HPDE6-E6E7 (cell line): ENCODE measurements around the gene SLC1A2.
A peak's percentile ranks its signal among the peaks of the same experiment; 100 is the strongest.

Experiments used
- DNase-seq: peaks from one replicate; pipeline ENCODE4 v3.0.0; 2011; ENCODE audit warnings: missing footprints; ENCODE audit errors: extremely low spot score

Gene SLC1A2

DNA sequence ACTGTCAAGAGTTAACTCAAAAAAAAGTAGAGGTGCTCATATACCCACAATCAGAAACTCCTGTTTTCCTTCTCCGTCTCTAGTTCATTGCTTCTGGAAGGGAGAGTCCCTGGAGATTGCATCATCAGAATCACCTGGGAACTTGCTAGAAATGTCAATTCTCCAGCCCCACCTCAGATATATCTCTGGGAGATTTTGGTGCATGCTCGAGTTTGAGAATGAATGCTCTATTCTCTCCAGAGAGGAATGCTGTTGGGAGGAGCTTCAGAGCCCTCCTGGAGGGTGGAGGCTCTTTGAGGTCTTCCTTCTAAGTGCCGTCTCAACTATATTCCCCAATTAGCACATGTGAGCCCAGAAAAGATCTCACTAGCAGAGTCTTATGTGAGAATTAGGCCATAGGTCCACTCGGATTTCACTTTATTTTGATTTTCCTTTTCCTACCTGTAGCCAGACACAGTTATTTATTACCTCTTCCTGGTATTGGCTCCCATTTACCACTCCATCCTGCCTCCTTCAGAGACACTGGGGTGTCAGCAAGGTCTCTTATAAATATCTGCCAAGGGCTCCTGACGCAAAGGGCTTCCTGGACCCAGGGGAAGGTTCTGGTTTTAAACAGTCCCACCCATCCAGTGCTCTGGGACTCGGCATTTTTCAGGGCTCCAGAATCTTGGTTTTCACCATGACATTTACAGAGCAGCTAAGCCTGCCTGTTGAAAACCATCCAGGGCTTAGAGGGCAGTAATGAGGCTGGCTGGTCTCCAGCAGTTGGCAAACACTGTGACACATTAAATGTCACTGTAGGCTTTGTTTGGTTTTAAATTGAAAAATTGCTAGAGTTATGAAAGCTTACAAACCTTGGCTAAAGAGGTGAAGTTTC lies 144.2 kb downstream of the SLC1A2 start:
- DNase-seq, result no peak

DNA sequence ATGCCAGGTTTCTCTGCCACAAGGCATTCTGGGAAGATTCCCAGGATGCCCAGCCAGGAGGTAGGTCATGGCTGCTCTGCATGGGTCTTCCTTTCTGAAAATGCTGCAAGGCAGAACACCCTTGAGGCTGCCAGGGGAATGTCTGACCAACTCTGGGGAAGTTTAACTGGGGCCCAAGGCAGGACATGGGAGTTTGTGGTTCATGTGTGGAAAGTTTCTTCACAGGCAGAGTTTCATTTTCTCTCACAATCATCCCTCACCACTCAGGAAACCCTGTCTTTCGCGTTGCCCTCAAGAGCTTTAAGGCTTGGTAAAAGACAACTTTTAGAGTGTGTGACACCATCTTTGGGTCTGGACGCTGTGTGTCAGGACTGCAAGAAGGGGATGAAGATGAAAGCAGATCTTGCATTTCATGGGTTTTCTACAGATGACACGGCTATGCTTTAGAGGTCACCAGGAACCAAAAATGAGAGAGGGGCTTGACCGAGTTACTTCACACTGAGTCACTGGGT lies 146.9 kb downstream of the SLC1A2 start:
- DNase-seq, result no peak

DNA sequence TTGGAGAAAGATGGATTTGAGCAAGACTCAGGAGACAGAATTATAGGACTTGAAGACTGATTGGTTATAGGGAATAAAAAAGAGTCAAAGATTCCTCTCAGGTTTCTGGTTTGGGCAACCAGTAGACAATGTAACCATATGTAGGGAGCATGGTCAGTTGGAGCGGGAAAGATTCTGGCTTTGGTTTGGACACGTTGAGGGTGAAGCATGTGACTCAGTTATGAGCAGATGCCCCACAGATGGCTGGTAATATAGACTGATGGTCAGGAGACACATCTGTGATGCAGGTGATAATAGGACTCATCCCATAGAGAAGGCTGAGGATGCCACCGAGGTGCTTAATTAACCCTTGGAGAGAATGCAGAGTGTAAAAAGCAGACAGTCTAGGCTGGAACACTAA lies 148.3 kb downstream of the SLC1A2 start:
- DNase-seq, result no peak

DNA sequence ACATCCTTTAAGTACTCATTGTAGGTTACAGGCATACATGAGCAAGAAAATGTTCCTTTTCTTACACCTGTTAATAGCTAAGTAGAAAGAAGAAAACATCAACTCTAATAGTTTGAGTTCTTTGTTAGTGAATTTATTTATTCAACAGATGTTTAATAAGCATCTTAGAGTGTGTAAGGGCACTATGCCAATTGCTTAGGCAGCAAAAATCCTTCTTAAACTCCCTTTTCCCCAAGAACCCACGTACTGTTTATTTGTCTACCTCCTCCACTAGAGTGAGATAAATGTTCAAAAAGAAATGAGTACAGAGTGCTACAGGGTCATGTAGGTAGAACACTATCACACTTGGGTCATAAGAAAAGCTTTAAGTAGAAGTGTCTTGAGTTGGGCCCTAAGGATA lies 149.0 kb downstream of the SLC1A2 start:
- DNase-seq, result no peak

DNA sequence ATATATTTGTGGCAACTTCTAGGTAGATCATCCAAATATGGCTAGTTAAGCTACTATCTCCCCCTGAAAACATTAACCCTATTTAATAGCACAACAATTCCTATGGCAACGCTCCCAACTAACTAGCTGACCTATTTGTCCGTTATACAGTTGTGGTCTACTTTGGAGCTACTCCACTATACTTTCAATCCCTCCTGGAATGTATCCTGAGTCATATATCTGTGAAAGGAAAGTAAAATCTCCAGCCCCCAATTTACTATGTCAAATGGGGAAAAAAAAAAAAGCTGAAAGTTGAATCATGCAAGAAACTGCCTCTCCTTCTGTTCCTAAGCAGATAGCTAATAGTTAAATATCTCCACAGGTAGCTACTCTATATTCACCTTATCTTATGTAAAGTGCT lies 151.9 kb downstream of the SLC1A2 start:
- no peak for DNase-seq

DNA sequence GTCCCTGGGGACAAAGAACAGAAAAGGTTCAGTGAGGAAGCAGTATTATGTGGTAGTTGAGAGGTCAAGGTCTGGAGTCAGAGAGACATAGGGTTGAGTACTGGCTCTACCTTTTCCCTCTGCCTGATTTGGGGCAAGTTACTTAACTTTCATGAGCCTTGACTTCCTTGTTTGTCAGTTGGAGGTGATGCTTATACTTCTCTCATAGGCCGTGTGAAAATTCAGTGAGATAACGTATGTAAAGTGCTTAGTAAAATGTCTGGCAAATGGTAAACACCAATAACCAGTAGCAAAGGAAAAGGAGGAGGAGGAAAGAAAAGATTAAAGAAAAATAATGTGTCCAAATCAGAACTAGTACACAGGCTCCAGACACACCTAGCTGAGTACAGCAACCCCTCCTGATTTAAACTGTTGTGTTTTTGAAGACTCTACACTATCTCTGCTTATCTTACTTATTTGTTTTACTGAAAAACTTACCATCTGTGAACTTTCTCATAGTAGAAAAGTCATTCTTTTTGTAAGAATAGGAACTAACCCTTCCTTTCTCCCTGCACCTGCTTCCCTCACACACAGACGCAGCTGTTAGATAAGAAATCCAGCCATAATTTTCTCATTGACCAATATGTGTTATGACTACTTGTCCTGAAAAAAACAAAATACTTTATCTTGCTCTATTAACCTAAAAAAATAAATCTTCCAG lies 153.5 kb downstream of the SLC1A2 start:
- DNase-seq, result no peak

DNA sequence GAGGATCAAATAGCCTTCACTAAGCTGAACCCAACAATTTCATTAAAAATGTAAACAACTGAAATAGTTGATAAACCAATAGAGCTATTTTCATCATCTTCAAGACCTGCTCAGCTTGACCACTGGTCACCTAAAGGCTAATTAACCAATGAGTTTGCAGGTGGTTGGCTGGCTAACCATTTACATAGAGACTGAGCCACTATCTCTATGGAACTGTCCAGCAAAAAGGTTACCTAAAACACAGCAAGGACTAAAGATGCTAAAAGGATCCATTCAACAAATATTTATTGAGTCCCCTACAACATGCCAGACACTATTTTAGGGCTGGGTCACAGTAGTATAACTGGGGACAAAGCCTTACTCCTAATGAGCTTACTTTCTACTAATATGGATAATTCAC lies 156.6 kb downstream of the SLC1A2 start:
- no peak for DNase-seq

DNA sequence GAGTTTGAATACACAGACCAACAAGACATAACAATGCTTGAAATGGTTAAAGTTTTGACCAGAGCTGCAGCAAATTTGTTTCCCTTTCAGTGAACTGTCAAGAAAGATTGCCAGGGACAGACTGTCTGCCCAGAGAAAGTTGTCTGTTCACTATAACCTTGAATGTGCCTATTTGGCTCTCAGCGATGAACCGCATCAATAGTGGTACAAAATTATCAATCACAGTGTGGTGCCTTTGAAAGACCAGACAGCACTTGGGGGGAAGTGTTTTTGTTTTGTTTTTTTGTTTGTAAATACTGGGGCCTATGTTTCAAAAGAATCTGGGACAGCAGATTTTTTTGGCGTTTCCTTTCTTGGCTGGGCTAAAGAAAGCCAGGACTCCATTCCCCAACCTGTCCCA lies 157.3 kb downstream of the SLC1A2 start:
- no peak for DNase-seq

DNA sequence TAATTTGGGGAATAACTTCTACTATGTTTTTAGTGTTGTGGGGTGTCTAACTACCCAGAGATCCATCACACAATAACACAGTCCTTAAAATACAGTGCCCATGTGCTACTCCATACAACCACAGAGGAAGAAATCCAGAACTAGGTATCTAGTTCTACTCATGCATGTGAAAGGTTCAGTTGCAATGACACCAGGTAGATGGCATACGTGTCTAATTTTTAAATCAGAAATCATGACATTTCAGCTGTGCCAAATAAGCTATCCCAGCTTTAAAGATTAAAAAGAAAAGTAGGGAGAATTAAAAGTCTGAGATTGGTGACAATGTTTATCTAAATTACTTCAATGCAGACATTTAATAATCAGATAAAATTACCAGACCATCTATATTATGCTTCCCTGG lies 158.2 kb downstream of the SLC1A2 start:
- no peak for DNase-seq

DNA sequence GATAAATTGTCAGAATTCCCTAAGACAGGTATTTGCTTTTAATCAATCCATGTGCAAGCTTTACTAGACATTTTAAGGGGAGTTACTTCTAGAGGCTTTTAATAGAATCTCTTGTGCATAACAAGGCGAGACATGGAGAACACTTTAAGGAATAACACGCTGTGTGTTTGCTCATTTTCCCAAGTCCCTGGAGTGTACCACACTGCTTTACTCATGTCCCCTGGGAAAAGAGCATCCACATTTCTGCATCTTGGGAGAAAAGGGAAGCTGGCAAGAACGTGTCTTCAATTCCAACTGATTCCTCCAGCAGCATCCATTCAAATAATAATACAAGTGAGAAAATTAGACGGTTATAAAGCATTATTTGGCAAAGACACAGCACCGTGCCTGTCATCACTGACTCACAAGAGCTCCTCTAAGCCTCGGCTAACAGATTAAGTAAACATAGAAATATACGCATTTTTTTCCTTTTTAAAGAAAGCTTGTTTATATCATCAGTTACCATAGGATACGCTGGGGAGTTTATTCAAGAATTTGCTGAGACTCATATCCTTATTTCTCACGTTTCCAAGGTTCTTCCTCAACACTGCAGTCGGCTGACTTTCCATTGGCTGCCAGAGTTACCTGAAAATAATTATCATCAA lies 158.9 kb downstream of the SLC1A2 start:
- DNase-seq, result peak; percentile 45

DNA sequence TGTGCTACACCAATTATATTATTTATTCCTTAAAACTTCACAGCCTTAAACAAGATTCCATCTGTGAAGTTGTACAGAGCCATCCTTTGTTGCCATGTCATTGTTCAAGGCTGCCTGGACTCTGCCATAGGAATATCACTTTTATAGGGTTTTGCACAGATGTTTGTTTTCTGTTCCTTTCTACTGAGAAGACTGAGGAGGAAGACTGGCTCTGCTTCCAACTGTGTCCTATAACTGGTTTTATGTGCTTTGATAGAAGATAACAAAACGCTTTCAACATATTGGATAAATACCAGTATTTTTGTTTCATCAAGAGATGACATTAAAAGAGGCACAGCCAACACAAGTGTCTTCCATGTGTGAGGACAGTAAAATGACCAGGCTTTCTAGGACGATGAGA lies 159.8 kb downstream of the SLC1A2 start:
- no peak for DNase-seq

DNA sequence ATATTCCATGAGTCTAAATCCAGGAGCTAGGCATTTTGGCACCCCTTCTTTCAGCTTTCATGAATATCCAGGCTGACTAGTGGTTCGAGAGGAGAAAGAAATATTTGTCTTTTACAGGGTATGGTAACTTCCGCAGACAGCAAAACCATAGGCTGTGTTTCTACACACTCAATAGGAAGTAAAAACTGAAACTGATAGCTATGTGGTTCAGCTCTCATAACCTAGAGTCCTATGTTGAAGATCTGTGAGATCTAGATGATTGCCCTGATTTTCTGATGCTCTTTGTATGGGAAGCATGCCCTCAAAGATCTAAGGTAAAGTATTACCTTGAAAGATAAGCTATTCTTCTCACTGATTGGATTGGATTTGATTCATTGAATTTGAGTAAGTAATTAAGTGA lies 162.1 kb downstream of the SLC1A2 start:
- no peak for DNase-seq

DNA sequence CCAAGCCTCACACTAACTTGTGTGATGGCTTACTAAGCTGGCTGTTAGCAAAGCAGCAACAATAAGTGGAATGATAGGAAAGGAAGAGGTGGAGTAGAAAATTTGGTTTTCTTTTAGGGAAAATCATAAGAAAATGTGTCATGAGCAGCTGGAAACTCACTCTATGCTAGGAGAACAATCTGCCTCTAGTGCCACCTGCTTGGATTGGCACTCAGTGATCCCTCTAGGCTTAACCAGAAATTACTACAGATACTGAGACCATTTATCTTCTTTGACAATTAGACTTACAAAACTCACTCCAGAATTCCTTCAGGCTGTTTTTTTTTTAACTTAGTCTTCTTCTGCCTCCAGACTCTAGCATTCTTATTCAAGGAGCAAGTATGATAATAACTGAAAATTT lies 163.1 kb downstream of the SLC1A2 start:
- no peak for DNase-seq

DNA sequence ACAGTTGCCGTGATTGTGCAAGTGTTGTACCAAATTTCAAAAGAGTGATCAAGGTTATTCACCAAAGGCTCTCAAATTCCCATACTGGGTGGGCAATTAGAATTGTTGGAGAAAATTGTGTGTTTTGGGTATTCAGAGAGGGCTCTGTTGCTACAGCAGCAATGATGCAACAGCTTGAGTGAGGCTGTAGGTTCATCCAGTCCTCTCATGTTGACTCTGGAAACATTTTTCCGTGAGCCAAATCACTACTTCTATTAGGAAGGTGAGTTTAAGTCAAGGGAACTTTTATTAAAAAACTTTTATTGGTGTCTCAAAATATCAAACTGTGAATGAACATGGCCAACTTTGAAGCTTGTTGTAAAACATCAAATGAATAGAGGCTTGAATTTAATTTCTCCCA lies 163.8 kb downstream of the SLC1A2 start:
- no peak for DNase-seq

DNA sequence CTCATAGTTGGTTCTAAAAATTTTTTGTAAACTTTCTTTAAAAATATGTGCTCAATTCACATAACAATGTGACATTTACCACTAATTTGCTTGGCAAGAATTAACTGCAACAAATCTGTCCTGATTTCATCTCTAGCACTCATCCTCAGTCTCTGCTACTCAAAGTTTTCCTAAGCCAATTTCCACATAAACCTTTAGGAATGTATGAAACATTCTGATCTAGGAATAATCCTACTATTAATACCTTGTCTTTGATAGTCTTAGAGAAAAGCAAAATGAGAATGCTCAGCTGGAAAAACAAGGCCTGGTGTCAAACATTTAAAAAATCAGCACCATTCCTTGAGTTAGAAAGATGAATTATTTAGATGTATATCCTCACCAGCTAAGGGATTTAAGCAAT lies 166.1 kb downstream of the SLC1A2 start:
- no peak for DNase-seq

DNA sequence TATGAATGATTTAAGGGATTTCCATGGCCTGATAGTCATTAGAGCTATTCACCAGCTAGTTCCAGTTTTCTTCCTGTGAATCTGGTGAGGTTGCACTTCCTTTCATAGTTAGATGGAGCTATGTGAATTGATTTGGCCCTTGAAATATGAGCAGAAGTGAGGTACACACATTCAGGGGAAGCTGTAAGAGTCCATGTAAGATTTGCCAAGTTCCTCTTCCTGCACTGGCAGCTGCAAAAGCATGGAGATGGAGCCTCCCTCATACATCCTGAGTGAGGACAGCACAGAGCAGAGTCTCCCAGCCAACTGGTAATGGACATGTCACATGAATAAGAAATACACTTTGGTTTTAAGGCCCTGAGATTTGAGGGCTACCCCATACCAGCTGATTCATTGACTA lies 168.7 kb downstream of the SLC1A2 start:
- DNase-seq, result no peak

DNA sequence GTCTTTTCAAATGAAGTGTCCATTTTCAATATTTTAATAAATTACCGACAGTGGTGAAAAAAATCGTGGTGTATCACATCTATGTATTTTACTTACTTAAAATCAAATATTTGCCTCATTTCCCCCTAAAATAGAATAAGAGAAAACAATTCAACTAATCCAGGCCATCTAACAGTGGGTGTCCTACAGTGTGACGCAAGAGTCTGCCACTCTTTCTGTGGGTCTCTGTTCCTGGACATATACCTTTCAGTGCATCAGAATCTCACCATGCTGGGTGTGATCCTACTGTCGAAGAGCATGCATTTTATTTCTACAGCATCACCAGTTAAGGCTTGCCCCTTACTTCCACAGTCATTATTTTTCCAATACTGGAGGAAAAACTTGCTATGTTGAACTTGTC lies 169.2 kb downstream of the SLC1A2 start:
- no peak for DNase-seq

DNA sequence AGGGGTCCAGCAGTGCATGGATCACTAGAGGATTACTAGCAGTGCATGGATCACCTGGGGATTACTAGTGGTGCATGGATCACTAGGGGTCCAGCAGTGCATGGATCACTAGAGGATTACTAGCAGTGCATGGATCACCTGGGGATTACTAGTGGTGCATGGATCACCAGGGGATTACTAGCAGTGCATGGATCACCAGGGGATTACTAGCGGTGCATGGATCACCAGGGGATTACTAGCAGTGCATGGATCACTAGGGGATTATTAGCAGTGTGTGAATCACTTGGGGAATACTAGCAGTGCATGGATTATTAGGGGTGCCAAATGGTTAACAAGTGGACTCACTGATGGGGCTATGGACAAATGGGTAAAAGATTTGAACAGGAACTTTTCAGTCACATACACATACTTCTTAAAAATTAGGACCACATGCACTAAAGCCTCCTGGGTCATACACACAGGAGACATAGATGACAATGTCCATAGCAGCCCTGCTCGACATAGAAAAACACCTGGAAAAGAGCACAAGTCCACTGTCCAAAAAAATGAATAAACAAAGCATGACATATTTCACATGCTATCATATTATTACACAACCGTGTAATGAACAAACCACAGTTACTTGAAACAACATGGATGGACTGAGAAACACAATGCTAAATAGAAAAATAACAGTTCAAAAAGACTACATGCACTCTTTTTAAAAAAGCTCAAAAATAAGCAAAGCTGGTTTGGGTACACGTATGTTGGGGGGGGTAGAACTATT lies 170.6 kb downstream of the SLC1A2 start:
- DNase-seq, result no peak

DNA sequence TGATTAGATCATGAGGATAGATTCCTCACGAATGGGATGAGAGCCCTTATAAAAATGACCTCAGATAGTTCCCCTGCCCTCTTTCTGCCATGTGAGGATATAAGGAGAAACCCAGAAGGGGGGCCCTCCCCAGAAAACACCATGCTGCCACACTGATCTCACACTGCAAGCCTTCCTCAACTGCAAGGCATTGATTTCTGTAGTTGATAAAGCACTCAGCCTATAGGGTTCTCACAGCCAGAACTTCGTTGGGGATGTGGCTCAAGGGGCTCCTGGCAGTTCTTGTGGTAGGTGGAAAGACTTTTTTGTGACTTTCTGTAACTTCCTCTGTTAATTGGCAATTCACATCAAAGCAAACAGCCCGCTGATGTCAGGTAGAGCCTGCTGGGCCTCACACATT lies 171.5 kb downstream of the SLC1A2 start:
- DNase-seq, result no peak

DNA sequence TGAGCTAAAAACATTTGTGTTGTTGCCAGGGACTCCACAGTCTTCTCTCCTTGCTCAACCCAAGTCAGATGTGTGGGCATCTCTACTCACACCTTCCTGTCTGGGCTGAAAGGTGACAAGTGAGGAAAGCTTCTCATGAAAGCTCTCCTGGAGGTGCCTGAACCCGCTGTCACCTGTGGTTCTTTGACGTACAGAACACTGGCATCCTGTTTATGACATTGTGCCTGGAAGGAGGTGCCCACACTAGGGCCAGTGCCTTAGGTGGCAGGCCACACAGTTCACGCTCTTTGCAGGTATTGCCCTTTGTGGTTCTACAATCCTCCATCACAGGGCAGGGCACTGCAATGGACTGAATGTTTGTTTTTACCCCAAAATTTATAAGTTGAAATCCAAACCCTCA lies 171.9 kb downstream of the SLC1A2 start:
- DNase-seq, result no peak

DNA sequence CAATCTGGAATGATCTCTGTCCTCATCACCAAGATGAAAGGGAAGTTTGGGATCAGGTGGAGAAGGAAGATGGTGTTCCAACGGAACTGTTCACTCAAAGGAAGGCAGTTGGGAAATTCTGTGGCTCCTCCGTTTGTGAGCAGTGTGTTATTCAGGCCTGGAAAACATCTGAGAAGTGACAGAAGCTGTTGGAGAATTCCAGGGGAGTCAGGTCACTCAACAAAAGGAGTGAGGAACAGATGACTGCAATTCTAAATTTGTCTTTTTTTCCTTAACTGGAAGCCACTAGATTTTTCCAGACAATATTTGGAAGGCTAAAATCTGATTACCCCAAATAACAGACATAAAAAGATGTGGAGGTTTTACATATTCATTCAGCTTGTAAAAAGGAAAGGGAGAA lies 172.6 kb downstream of the SLC1A2 start:
- DNase-seq, result no peak

DNA sequence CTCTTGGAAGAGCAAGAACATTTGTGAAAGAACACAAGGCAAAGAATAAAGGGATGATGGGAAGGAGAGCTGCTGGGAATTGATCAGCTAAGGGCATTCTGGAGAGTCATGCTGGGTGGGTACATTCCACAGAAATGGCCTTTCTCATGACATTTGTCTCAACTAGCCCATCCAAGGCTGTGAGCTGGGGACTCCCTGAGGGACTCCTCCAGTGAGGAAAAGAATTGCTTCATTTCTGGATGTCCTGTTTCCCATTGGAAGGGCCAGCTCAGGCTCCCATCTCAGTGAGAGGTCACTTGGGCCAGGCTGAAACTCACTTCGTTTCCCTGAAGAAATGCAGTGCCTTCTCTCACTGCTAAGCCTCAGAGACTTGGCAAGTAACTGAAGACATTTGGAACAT lies 173.6 kb downstream of the SLC1A2 start:
- DNase-seq, result no peak
